Inflammatory macrophage treated with lipopolysaccharide for 1 hour (primary cell): ENCODE results near the gene ARHGAP33.
"Not testable (repeated sequence)": the region's sequence is repeated elsewhere in the genome, so short reads cannot be mapped to it uniquely, and the experiment has no call there.

Experiments used
- DNase-seq, 2 donors: peaks; one replicate each; pipeline ENCODE4 v3.0.0-alpha.2; 2020 to 2022

The ARHGAP33 gene

GRCh38 chr19:35836096-35836495, 60.7 kb downstream of the ARHGAP33 start:
- not testable (repeated sequence) for DNase-seq
